Activated CD4-positive, alpha-beta T cell treated with anti-CD3 and anti-CD28 coated beads, Interleukin-2, amount 50 U/mL, for 1 hour (primary cell): ENCODE measurements around the gene DRC1.

Source experiments
- DNase-seq: peaks from one replicate; pipeline ENCODE4 v3.0.0-alpha.2; 2020

DRC1 gene

DNA sequence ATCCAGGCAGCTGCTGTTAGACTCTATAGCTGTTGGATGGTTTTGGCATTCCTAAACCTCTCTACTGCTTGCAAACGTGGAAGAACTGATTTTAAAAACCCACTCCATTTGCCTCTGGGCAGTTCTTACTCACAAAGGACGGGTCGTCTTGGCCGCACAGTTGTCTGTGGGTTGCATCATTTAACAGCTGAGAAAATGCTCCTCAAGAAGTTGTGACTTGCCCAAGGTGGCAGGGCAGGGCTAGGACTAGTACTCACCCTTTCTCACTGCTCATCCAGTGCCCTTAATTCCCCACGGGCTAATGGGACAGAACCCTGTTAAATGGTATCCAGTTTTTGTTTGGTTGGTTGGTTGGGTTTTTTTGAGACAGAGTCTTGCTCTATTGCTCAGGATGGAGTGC, 997 bp upstream of the DRC1 start:
- DNase-seq, result no peak

DNA sequence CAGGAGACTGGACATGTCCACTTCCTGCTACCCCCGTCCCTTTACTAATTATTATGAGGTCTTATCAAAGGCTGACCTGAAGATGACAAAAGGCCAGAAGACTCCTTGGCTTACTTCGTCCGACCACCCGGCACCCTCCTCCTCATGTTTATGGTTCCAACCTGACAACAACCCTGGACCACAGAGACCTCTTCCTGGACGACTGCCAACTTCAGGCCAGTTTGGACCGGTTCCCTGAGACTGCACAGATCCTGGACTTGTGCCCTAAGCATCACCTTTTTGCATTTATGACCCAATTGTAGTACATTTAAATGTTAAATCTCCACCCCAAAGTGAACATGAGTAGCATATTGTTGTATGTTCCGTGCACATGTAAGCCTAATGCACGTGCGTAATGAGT, 5.8 kb downstream of the DRC1 start:
- no peak for DNase-seq

DNA sequence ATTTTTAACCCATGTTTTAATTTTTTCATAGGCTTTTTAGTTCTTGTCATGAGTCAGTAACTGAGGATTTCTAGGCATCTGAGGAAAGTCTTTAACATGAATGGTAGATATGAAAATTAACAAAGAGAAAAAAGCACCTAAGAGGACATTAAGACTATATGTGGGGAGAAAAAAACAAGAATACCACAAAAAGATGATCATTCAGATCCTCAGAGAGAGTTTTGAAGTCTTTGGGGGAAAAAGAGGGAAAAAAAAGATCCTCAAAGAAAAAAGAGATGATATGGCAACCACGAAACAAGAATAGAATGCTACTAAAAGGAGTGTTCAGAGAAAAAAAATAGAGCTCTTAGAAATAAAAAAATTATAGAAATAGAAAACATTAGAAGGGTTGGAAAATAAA, 8.1 kb downstream of the DRC1 start:
- no peak for DNase-seq

- no peak for DNase-seq
These were observed 9.1 kb downstream of the DRC1 start for GRCh38 chr2:26410764-26411243.

DNA sequence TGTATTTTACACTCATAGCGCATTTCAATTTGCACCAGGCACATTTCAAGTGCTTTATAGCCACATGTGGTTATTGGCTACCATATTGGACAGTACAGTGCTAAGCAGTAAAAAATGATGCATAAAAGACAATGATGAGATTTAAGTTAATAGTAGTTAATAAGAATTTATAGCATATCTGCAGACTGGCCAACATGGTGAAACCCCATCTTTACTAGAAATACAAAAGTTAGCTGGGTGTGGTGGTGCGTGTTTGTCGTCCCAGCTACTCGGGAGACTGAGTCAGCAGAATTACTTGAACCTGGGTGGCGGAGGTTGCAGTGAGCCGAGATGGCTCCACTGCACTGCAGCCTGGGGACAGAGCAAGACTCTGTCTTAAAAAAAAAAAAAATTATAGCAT, 9.7 kb downstream of the DRC1 start:
- no peak for DNase-seq

GRCh38 chr2:26412091-26412673, 10.5 kb downstream of the DRC1 start:
- DNase-seq, result no peak

DNA sequence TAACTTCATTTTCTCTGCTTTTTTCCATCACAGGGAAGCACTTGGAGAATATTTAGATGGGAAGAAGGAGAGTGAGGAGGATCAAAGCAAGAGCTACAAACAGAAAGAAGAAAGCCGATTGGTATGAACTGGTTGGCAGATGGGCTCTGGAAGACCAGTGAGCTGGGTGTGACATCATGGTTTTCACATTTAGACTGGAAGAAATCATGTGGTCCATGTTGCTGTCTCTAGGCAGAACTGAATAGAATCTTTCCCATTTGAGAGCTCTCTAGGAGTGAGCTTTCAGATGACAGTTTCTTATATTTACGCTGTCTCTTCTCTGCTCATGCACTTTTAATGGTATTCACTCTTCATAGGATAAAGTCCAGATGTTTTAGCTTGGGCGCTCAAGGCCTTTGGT, 12.6 kb downstream of the DRC1 start:
- DNase-seq, result no peak

DNA sequence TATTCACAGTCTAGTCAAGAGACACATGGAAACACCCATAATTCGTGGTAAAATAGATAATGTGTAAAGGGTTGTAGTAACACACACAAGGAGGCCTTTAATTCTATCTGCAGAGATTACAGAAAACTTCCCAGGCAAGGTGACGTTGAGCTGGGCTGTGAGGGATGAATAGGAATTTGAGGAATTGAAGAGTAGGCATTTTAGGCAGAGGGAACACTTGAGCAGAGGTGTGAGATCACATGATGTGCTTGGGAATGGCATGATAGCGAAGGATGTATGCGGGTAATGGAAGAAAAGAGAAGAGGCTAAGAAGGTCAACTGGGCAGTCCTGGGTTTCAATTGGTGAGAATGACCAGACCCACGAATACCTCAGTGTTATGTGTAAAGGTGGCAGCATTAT, 20.2 kb downstream of the DRC1 start:
- no peak for DNase-seq

DNA sequence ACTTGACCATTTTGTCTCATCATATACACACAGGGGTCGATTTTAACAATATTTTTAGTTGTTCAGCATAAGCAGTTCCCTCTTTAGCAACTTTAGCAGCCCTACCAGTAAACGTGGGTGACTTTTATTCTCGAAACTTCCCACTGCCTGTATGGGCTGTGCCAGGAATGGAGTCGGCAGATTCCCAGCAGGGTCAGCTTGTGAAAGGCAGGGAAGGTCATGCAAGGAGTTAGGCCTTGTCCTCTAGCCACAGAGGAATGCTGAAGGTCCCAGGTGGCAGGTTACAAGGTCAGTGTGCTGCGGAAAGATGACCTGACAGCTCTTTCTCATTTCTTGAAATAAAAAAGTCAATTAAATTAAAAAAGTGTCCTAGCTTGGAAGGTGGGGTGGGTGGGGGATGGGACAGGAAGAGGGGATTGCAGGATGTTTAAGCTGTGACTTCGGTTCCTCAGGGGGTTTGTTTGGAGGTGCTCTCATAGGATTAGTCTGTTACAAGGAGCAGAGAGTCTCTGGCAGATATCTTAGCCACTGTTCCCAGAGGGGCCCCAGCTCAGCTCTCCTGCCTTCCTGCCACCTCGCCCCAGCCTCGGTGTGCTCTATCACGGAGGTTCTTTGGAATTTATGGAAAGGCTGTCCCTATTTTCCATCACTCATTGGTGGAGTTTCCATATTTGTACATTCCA, 21.4 kb downstream of the DRC1 start:
- no peak for DNase-seq

- no peak for DNase-seq
These were observed 22.0 kb downstream of the DRC1 start for GRCh38 chr2:26423750-26424149.

GRCh38 chr2:26424221-26424620, 22.5 kb downstream of the DRC1 start:
- DNase-seq, result no peak

DNA sequence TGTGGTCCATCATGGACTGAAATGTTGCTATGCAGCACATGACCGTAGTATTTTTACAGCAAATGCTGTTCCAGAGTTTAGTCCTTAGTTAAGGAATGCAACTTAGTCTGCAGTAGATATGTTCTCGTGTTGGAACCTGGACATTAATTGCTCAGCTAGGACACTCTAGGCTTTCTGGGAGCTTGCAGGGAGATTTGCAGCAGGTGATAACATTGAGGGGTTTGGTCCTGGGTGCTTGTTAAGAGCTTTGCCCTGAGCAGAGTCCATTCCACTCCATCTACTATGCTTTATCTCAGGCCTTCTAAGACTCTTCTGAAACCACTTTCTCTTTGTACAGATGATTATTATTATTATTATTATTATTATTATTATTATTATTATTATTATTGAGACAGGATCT, 27.1 kb downstream of the DRC1 start:
- DNase-seq, result no peak

GRCh38 chr2:26429779-26430578, 28.3 kb downstream of the DRC1 start:
- DNase-seq, result no peak

DNA sequence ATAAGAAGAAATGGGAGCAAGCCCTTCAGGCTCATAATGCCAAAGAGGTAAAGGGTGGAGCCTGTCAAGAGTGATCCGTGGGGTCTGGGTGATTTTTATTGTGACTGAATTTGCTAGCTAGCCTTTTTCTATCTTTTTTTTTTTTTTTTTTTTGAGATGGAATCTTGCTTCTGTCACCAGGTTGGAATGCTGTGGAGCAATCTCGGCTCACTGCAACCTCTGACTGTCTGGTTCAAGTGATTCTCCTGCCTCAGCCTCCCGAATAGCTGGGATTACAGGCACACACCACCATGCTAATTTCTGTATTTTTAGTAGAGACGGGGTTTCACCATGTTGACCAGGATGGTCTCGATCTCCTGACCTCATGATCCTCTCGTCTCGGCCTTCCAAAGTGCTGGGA, 29.1 kb downstream of the DRC1 start:
- DNase-seq, result no peak

GRCh38 chr2:26432363-26432762, 30.6 kb downstream of the DRC1 start:
- no peak for DNase-seq

- no peak for DNase-seq
These were observed 31.1 kb downstream of the DRC1 start for GRCh38 chr2:26432859-26433258.

GRCh38 chr2:26435106-26435505, 33.4 kb downstream of the DRC1 start:
- DNase-seq, result no peak

DNA sequence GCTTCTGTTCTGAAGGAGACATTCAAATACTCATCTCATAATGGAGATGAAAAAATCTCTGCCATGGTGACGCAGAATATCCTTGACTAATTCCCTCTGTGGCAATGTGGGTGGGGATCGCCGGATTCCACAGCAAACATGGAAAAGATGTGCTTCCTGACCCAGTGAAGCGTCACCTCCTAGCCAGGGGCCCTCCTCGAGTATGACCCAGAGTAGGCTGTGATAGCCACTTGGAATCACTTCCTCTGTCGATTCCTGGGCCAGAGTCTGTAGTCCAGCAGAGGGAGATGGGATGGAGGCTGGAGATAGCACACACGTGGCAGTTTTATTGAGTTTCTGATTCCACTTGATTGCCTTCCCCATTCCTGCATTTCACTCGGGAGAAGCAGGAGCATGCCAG, 36.8 kb downstream of the DRC1 start:
- DNase-seq, result no peak

GRCh38 chr2:26438926-26439325, 37.2 kb downstream of the DRC1 start:
- no peak for DNase-seq

DNA sequence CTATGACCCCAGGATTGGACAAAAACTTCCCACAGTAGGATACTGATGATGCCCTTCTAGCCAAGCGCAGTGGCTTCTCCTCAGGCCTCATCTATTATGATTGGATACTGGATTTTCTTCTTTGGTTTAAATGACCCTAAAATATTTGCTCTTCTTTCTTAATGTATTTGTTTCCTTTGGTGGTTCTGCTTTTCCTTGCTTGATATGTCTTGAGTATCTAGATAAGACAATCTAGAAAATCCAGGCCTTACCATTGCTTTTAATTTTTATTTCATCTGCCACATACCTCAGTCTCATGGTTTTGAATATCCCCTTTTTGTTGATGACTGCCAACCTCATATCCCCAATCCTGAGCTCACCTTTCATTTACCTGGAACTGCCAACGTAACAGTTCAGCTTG, 40.6 kb downstream of the DRC1 start:
- DNase-seq, result no peak

DNA sequence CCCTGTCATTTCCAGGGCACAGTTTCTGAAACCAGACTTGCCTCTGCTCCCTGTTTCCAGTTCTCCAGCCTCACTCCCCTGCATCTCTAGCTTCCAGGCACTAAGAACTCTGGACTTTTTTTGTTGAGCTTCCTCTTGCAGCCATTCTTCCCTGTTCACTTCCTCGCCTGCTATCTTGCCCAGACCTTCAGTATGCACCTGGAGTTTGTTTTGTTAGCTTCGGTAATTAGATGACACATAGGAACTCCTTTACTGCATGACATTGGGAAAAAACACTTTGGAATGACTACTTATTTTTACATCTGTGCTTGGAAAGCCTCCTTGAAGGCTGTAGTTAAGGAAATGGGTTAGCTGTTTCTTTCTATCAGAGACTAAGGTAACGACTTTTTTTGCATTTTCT, 41.0 kb downstream of the DRC1 start:
- DNase-seq, result no peak

DNA sequence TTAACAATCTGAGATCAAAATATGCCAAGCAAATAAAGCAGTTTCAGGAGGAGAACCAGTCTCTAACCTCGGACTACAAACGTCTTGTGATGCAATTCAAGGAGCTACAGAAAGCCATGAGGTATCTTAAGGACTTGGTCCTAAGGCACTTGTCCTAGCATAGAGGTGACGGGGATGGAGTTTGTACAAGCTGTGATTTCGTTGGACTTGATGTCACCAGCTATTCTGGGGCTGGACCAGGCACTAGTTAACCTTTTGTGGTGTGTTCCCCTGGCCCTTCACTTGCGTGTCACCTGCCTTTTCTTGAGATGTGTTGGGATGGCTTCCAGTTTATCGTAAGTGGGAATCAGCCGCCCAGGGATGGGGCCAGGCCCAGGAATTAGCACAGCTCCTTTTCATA, 42.5 kb downstream of the DRC1 start:
- DNase-seq, result no peak

DNA sequence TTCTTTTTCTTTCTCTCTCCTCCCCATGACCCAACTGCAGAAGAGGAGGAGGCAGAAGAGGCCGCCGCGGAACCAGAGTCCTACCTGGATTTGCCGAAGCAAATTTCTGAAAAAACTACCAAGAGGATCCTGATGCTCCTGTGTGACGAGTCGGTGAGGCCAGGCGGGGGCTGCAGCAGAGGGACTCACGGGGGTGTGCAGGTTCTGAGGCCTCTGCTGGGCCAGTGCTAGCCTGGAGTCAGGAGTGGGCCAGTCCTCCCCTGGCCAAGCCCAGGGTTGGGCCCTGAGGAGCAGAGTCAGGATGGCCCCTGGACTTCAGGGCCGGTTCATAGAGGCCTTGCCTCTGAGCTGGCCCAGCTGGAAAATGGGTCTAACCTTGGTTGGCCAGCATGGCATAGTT, 46.9 kb downstream of the DRC1 start:
- DNase-seq, result no peak
